Thoracic aorta (tissue), 2 donors: ENCODE data around the gene ITGB4. TPM values are rescaled to one million over a fixed set of nuclear protein-coding genes. Genes with fewer than 3 reads are reported as not detected.

Experiments used
- ATAC-seq: fragments of 150-250 bp; one replicate; pipeline ENCODE4 v1.8.0; 2017; ENCODE audit warnings: low read depth; ENCODE audit not compliant: insufficient number of reproducible peaks, low FRiP score
- DNase-seq: peaks from one replicate; pipeline ENCODE4 v3.0.0-alpha.2; 2020; ENCODE audit warnings: low spot score
- H3K27ac ChIP-seq, 2 donors: fragments of 200-600 bp; sonication (generic); 1 replicate in 1 of 2; 2 replicates in 1 of 2; pipeline ENCODE4 v1.5.1; 2016; ENCODE audit warnings: mild to moderate bottlenecking in 2 of 2, moderate library complexity in 2 of 2
- H3K27me3 ChIP-seq: fragments of 200-600 bp; sonication (generic); replicated peaks from 2 replicates; pipeline ENCODE4 v1.6.0; 2016; ENCODE audit warnings: mild to moderate bottlenecking; ENCODE audit not compliant: insufficient read depth
- H3K36me3 ChIP-seq: fragments of 200-600 bp; sonication (generic); one replicate; pipeline ENCODE4 v1.5.1; 2016
- H3K4me1 ChIP-seq, 2 donors: fragments of 200-600 bp; sonication (generic); 1 replicate in 1 of 2; 2 replicates in 1 of 2; pipeline versions ENCODE4 v1.5.1 to v1.6.0; 2016; ENCODE audit warnings: low read depth in 2 of 2, mild to moderate bottlenecking in 1 of 2; ENCODE audit not compliant: control insufficient read depth in 1 of 2
- H3K4me3 ChIP-seq: fragments of 200-600 bp; sonication (generic); 2 replicates; pipeline ENCODE4 v1.5.1; 2016; ENCODE audit warnings: mild to moderate bottlenecking
- H3K9me3 ChIP-seq: fragments of 200-600 bp; sonication (generic); 2 replicates; pipeline ENCODE4 v1.5.1; 2016
- total RNA-seq, 2 donors: library from RNA; depleted of rRNA; stranded (reverse); fragments of >200 nt; gene quantifications; one replicate each; pipeline versions ENCODE4 v1.1.0 to v1.2.3, GENCODE V29; 2016
- TF ChIP-seq, protein P1 (sequence below): fragments of 200-600 bp; sonication (generic); IDR thresholded peaks from one replicate; pipeline ENCODE4 v1.5.1; 2019; ENCODE audit warnings: antibody characterized with exemption

ITGB4 gene
- total RNA-seq, 2 donors from 2014 or later, result 11.6 to 21.1 TPM

DNA sequence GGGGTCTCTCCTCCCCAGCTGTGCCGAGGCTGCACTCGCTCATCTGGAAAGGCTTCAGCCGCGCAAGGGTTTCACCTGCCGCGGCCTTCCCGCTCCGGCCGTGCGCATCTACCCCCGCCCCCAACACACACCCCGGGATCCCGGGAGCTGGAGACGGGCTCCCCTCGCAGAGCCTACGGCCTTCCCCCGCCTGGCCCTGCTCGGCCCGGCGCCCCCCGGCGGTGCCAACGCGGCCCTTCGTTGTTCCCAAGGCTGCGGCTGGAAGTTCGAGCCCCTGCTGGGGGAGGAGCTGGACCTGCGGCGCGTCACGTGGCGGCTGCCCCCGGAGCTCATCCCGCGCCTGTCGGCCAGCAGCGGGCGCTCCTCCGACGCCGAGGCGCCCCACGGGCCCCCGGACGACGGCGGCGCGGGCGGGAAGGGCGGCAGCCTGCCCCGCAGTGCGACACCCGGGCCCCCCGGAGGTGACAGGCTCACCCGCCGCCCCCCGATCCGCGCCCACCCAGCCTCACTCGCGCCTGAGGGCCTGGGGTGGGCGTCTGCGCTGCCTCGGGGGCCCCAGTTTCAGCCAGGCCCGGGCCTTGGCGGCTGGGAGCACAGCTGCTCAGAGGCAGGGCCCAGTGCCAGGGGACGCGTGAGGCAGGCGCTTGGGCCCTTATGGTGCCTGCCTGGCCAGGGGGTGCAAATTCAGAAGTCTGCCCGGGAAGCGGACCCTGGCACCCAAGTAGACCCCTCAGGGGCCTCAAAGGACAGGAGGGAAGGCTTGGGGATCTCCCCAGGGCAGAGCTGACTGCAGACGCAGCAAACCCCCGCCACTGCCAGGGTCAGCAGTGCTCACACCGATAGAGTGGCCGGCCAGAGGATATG, 32.5 kb downstream of the ITGB4 start:
- Histone ChIP-seq H3K4me1 (peaks cover 3 to 32% of the 10 kb centered on the region in 2 donors), H3K9me3 (no peaks in the 10 kb centered on the region), H3K27me3 (no peaks in the 10 kb centered on the region), H3K27ac (no peak overlapping the region), H3K36me3 (peaks cover 4% of the 10 kb centered on the region), H3K4me3 (peak overlapping the region; percentile 73)
- TF ChIP-seq, protein P1, sequence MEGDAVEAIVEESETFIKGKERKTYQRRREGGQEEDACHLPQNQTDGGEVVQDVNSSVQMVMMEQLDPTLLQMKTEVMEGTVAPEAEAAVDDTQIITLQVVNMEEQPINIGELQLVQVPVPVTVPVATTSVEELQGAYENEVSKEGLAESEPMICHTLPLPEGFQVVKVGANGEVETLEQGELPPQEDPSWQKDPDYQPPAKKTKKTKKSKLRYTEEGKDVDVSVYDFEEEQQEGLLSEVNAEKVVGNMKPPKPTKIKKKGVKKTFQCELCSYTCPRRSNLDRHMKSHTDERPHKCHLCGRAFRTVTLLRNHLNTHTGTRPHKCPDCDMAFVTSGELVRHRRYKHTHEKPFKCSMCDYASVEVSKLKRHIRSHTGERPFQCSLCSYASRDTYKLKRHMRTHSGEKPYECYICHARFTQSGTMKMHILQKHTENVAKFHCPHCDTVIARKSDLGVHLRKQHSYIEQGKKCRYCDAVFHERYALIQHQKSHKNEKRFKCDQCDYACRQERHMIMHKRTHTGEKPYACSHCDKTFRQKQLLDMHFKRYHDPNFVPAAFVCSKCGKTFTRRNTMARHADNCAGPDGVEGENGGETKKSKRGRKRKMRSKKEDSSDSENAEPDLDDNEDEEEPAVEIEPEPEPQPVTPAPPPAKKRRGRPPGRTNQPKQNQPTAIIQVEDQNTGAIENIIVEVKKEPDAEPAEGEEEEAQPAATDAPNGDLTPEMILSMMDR, result peak; percentile 33
- DNase-seq (no peak), ATAC-seq (peak; percentile 21)

DNA sequence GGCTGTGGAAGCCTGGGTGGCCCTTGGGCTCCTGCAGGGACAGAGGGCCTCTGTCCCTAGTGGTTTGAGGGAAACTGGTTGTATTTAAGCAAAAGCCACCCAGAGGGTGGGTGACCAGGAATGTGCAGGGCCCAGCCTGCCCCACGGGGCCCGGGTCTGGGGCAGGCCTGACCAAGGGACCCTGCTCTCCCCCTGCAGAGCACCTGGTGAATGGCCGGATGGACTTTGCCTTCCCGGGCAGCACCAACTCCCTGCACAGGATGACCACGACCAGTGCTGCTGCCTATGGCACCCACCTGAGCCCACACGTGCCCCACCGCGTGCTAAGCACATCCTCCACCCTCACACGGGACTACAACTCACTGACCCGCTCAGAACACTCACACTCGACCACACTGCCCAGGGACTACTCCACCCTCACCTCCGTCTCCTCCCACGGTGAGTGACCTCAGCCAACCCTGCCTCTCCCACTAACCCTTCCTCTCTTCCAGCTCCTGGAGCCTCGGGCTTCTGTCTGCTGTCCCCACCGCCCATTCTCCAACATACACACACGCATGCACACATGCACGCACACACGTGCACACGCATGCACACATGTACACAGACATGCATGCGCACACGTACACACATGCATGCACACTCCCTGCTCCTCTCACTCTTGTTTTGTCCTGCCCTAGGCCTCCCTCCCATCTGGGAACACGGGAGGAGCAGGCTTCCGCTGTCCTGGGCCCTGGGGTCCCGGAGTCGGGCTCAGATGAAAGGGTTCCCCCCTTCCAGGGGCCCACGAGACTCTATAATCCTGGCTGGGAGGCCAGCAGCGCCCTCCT, 33.3 kb downstream of the ITGB4 start:
- Histone ChIP-seq H3K4me3 (peak overlapping the region; percentile 73), H3K4me1 (peaks cover 3 to 28% of the 10 kb centered on the region in 2 donors), H3K36me3 (peaks cover 4% of the 10 kb centered on the region), H3K27ac (no peak overlapping the region), H3K27me3 (no peaks in the 10 kb centered on the region), H3K9me3 (no peaks in the 10 kb centered on the region)
- TF ChIP-seq, protein P1, result no peak
- DNase-seq (no peak), ATAC-seq (no peak)

DNA sequence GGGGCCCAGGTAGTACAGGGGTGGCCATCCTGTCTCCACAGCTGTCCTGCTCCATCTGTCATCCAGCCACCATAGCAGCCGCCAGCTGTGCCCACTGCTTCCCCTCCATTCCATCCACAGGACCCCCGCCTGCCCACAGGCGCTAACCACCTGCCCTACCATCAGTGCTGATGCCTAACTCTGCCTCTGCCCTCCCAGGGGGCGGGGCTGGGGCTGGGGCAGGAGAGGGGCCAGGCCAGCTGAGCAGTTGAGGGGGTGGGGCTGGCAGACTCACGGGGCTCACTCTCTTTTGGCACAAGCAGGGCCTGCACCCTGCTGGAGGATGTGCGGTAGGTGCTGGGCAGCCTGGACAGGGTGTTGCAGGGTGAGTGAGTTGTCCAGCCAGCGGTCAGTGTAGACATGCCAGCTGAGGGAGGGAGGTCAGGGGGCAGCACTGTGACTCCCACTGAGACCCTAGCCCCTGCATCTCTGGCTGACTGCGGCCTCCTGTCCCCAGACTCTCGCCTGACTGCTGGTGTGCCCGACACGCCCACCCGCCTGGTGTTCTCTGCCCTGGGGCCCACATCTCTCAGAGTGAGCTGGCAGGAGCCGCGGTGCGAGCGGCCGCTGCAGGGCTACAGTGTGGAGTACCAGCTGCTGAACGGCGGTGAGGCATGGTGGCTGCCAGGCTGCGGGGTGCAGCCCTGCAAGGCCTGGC, 34.1 kb downstream of the ITGB4 start:
- Histone ChIP-seq H3K4me3 (no peak overlapping the region), H3K27ac (no peak overlapping the region), H3K4me1 (peaks cover 3 to 21% of the 10 kb centered on the region in 2 donors), H3K36me3 (peaks cover 4% of the 10 kb centered on the region), H3K27me3 (no peaks in the 10 kb centered on the region), H3K9me3 (no peaks in the 10 kb centered on the region)
- ATAC-seq (no peak), DNase-seq (no peak)
- TF ChIP-seq, protein P1, result no peak

DNA sequence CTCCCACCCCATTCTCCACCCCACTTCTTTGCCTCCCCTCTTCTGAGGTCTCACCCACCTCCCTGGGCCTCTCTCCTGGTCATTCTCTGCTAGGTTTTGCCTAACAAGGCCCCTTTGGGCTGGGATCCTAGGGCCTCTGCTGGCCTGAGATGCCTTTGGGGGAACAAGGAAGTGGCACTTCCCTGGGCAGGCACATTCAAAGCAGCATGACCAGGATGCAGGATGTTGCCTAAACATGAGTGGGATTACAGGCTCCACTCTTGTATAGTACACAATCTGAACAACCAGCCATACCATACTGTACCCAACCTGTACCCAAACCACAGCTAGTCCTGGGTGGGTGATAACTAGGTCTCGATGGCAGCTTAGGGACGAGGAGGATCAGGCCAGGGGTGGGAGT, 34.7 kb downstream of the ITGB4 start:
- no peaks in the 10 kb centered on the region for H3K27me3 ChIP-seq
- H3K9me3 ChIP-seq, result no peaks in the 10 kb centered on the region
- TF ChIP-seq, protein P1, result no peak
- peaks cover 4% of the 10 kb centered on the region for H3K36me3 ChIP-seq
- no peak for ATAC-seq
- peaks cover 3 to 16% of the 10 kb centered on the region in 2 donors for H3K4me1 ChIP-seq
- no peak overlapping the region for H3K27ac ChIP-seq
- H3K4me3 ChIP-seq, result no peak overlapping the region
- no peak for DNase-seq
